ENCODE measurements around the gene CFAP299. TPM values are rescaled to one million over a fixed set of nuclear protein-coding genes. Genes with fewer than 3 reads are reported as not detected.

Gene CFAP299
- total and polyA plus RNA-seq, 2 of the 13 experiments (the other 11 are each of a cell fraction or from before 2014, with no cell fraction given) = not detected

DNA sequence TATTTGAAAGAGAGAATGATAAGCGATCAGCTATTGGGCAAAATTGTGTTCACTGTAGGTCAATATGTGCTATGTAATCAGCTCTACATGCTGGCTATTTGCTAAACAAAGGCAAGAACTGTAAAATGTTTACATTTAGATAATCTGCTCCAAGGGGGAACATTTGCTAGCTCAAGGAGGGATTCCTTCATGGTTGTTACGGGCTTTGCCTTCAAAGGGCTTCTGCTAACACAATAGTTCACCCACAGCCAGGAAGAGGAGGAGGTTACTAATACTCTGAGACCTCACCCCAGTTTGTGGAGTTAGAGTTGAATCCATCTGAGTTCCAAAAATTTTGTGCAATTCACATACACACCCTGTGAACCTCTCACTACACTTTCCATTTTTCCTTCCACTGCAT lies 587.4 kb downstream of the CFAP299 start:
- POLR2A ChIA-PET = no interaction called here
- no peak overlapping the region for H3K9ac ChIP-seq (ENCODE audit: insufficient read depth, low read depth, low read length)
- H3K4me1 ChIP-seq (ENCODE audit: insufficient read depth, low read length) = no peaks in the 10 kb centered on the region
- H3K79me2 ChIP-seq (ENCODE audit: insufficient read depth, low read length) = no peaks in the 10 kb centered on the region
- CTCF ChIA-PET (ENCODE audit: low intra/inter-chr PET ratio, low total read pairs) = no interaction called here
- BruUV-seq (replicated peaks) = no TSS peak
- in situ Hi-C loops (cut with HindIII; ENCODE audit: extremely low pct_ligation_motif_present, low pct_unique_long_range_greater_than_20kb) (no loop called here), intact Hi-C loops (cut with micrococcal nuclease; ENCODE audit: unreplicated experiment) (no loop called here)
- no peak for FAIRE-seq
- no peak for DNase-seq (ENCODE audit: low spot score)
- H3K27me3 ChIP-seq (ENCODE audit: control insufficient read depth in 1 of 2, insufficient read depth in 2 of 2, low read length in 2 of 2) = no peaks in the 10 kb centered on the region; a peak in 1 of 5 replicates
- no peaks in the 10 kb centered on the region for H3K36me3 ChIP-seq (replicated peaks in 1 of 2; ENCODE audit: control insufficient read depth in 1 of 2, insufficient read depth in 2 of 2, low read length in 2 of 2)
- no peak overlapping the region for H3K4me2 ChIP-seq (ENCODE audit: low read depth, low read length)
- H4K20me1 ChIP-seq (ENCODE audit: insufficient read depth, low read length) = no peaks in the 10 kb centered on the region
- WGBS (ENCODE audit: low lambda C conversion rate) = 8% methylated on average over 1 of the region's 2 CpGs
- H2AFZ ChIP-seq (ENCODE audit: low read length) = no peak overlapping the region
- H3K27ac ChIP-seq (ENCODE audit: extremely low read length, insufficient read depth, low read length) = no peak overlapping the region
- H3K4me3 ChIP-seq (replicated peaks in 1 of 3; ENCODE audit: insufficient read depth in 1 of 3, low read depth in 2 of 3, low read length in 3 of 3) = no peak overlapping the region
- ATAC-seq = no peak
- no peak for TF ChIP-seq POLR2A (IDR thresholded peaks at IDR 0.05; ENCODE audit: insufficient read depth in 1 of 2, low read depth in 2 of 2, low read length in 2 of 2)
- TF ChIP-seq MAZ (IDR thresholded peaks at IDR 0.05; ENCODE audit: borderline replicate concordance, low read depth, low read length) = no peak
- no peak for TF ChIP-seq MAZ (CRISPR knock-in tag; IDR thresholded peaks at IDR 0.05; ENCODE audit: low read depth)
- H3K9me3 ChIP-seq (ENCODE audit: low read length) = no peaks in the 10 kb centered on the region

DNA sequence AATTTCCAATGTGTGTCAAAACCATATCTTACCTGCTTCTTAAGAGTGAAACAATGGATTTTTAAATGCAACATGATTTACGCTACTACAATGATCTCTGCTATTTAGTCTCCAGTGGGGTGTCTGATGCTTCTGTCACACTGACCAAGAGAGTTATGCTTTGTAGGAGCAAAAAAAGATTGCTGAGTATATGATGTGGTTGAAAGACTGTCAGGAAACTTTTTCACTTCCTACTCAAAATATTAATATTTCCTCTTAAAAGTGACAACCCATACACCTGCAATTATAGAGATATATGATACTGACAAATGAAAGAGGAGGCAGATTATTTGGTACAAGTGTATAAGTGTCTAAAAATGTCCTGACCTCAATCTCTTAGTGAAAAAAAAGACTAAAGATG lies 589.8 kb downstream of the CFAP299 start:
- H3K27me3 ChIP-seq (ENCODE audit: control insufficient read depth in 1 of 2, insufficient read depth in 2 of 2, low read length in 2 of 2) = no peaks in the 10 kb centered on the region; a peak in 1 of 5 replicates
- intact Hi-C loops (cut with micrococcal nuclease; ENCODE audit: unreplicated experiment) (no loop called here), in situ Hi-C loops (cut with HindIII; ENCODE audit: extremely low pct_ligation_motif_present, low pct_unique_long_range_greater_than_20kb) (no loop called here)
- no peaks in the 10 kb centered on the region for H3K36me3 ChIP-seq (replicated peaks in 1 of 2; ENCODE audit: control insufficient read depth in 1 of 2, insufficient read depth in 2 of 2, low read length in 2 of 2)
- no peak overlapping the region for H2AFZ ChIP-seq (ENCODE audit: low read length)
- 27% methylated on average over 1 of the region's 1 CpG for whole genome bisulfite sequencing (ENCODE audit: low lambda C conversion rate)
- TF ChIP-seq NR2F1 (CRISPR knock-in tag; IDR thresholded peaks at IDR 0.05) = no peak
- no peak for TF ChIP-seq ZFP41 (CRISPR knock-in tag; IDR thresholded peaks at IDR 0.05; ENCODE audit: borderline replicate concordance)
- TF ChIP-seq HNRNPL (IDR thresholded peaks at IDR 0.05; ENCODE audit: low read depth, low read length) = no peak
- TF ChIP-seq ZNF33A (CRISPR knock-in tag; IDR thresholded peaks at IDR 0.05; ENCODE audit: borderline replicate concordance) = no peak
- no peak for TF ChIP-seq CBFB (CRISPR knock-in tag; IDR thresholded peaks at IDR 0.05)
- CTCF ChIA-PET (ENCODE audit: low intra/inter-chr PET ratio, low total read pairs) = no interaction called here
- H3K4me3 ChIP-seq (replicated peaks in 1 of 3; ENCODE audit: insufficient read depth in 1 of 3, low read depth in 2 of 3, low read length in 3 of 3) = no peak overlapping the region
- H4K20me1 ChIP-seq (ENCODE audit: insufficient read depth, low read length) = no peaks in the 10 kb centered on the region
- H3K9ac ChIP-seq (ENCODE audit: insufficient read depth, low read depth, low read length) = no peak overlapping the region
- no peaks in the 10 kb centered on the region for H3K79me2 ChIP-seq (ENCODE audit: insufficient read depth, low read length)
- FAIRE-seq (no peak), ATAC-seq (no peak), DNase-seq (ENCODE audit: low spot score) (no peak)
- BruUV-seq (replicated peaks) = no TSS peak
- H3K4me1 ChIP-seq (ENCODE audit: insufficient read depth, low read length) = no peaks in the 10 kb centered on the region
- H3K9me3 ChIP-seq (ENCODE audit: low read length) = no peaks in the 10 kb centered on the region
- H3K27ac ChIP-seq (ENCODE audit: extremely low read length, insufficient read depth, low read length) = no peak overlapping the region
- POLR2A ChIA-PET = no interaction called here
- no peak overlapping the region for H3K4me2 ChIP-seq (ENCODE audit: low read depth, low read length)

All from HepG2 (cell line).